IPS DF 6.9 (cell line): ENCODE results near the gene NTN1.

Experiments used
- DNase-seq: peaks from one replicate; pipeline ENCODE4 v3.0.0-alpha.2; 2013; ENCODE audit warnings: low read depth, low spot score
- H3K27ac ChIP-seq: one replicate; pipeline ENCODE4 v1.5.1; 2013; ENCODE audit warnings: low read length, control low read depth
- H3K27me3 ChIP-seq: 2 replicates; pipeline ENCODE4 v1.6.1; 2013; ENCODE audit warnings: mild to moderate bottlenecking, low read length; ENCODE audit not compliant: control insufficient read depth, insufficient read depth
- H3K36me3 ChIP-seq: 2 replicates; pipeline ENCODE4 v1.6.1; 2013; ENCODE audit warnings: low read length; ENCODE audit not compliant: control insufficient read depth, insufficient read depth
- H3K4me1 ChIP-seq: 2 replicates; pipeline ENCODE4 v1.6.1; 2013; ENCODE audit warnings: low read length; ENCODE audit not compliant: control insufficient read depth, insufficient read depth
- H3K4me3 ChIP-seq: 2 replicates; pipeline ENCODE4 v1.5.1; 2013; ENCODE audit warnings: mild to moderate bottlenecking, low read length
- H3K9me3 ChIP-seq: 2 replicates; pipeline ENCODE4 v1.6.1; 2013; ENCODE audit warnings: low read length, inconsistent platforms; ENCODE audit not compliant: control insufficient read depth, insufficient read depth
- WGBS: extraction: QIAGEN DNeasy Blood & Tissue Kit; methylation state at CpG from one replicate; pipeline ENCODE4 v1.1.7; 2013; ENCODE audit warnings: mixed read lengths, missing lambda C conversion rate; ENCODE audit not compliant: insufficient read length, insufficient coverage; 5-methylcytosine and 5-hydroxymethylcytosine counted together

Gene NTN1

DNA sequence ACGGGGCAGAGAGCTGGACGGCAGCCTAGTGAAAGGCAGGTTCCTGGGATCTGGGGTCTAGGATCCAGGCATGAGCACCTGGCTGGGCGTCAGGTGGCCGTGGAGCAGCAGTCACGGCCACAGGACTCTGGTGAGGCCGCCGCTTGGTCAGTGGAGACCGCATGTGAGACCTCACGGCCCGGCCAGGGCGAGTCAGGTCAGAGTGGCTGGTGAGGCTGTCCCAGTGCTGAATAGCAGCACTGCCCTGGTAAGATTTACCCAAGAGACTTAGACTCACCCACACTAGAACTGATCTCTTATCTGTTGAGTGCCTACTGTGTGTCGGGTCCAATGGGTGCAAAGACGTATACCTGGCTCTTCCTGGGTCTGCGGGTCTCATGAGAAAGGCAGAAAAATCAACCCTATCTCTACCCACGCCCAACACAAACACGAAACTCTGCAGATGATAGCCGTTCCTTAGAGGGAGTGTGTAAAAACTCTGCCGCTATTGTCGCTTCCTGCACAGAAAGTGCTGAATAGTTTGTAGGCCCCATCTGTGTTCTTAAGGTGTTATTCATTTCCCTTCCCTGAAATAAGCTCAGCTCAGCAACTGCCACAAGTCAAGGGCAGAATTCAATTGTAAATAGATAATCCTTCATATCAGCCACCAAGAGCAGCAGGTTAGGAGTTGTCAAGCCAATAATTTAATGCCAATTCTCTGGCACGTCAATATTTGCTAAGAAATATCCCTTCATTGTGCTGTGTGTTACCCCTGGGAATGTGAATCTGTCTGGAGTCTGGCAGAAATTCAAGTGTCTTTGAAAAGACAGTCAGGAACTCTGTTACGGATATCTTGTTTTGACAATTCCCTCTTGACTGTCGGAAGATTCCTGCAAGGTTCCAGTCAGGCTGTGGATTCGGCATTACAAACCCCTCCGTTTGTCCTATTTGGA lies 240.0 kb downstream of the NTN1 start:
- H3K9me3 ChIP-seq = no peaks in the 10 kb centered on the region

DNA sequence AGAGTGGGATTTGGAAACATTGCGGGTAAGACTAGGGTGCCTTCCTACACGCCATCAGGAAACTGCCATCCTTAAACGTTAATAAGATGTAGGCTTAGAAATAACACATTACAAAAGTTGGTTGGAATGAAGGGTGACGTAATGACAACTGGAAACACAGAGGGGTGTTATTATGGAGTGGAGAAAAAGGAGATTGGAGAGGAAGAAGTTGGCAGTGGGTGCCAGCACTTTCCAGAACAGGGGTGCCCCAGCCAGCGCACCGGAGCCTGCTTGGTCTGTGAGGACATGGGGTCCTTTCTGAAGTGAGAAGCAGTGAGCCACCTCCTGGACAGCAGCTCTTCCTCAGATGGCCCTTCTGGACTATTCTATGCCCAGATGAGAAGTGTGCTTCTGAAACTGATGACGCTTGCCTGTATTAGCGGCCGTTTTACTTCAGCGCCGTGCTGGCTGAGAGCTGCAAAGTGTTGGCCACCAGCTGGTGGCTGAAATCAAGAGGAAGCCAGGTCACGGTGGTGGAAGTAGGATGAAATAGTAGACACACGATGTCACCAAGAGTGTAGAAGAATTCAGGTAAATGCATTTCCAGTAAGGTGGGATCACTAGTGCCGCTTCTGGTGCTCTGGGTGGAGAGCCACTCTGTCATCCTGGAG lies 244.8 kb downstream of the NTN1 start:
- no peaks in the 10 kb centered on the region for H3K4me1 ChIP-seq
- H3K9me3 ChIP-seq = no peaks in the 10 kb centered on the region
- no peak for DNase-seq
- H3K27me3 ChIP-seq = no peaks in the 10 kb centered on the region
- H3K27ac ChIP-seq = no peak overlapping the region
- H3K36me3 ChIP-seq = no peaks in the 10 kb centered on the region
- no peak overlapping the region for H3K4me3 ChIP-seq
- WGBS = 100% methylated on average over 1 of the region's 14 CpGs

More for the DNA sequence above, 240.0 kb downstream of the NTN1 start:
- no CpG with 5 or more reads among the region's 24 CpGs for WGBS
- Histone ChIP-seq H3K4me3 (no peak overlapping the region), H3K27ac (no peak overlapping the region), H3K27me3 (no peaks in the 10 kb centered on the region), H3K36me3 (no peaks in the 10 kb centered on the region; the same call in 1 of the 2 replicates), H3K4me1 (peaks cover 2% of the 10 kb centered on the region)
- DNase-seq = no peak

DNA sequence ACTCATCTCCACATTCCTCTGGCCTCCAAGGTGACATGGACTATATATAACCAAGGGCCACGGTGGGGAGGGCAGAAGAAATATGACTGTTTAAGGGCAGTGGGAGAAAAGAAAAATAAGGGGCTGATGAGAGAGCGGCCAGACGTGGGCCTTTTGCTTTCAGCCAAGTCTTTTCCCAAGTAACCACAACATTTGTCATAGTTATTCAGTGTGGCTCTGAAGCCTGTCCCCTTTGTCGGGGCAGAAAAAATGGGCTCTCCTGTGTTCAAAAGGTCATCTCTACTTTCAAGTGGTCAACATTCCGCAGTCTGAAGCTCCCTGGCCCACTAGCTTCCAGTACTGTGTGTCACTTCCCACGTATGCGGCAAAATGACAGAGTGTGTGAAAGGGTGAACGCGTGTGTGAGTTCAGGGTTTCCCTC lies 245.4 kb downstream of the NTN1 start:
- no peaks in the 10 kb centered on the region for H3K4me1 ChIP-seq
- H3K4me3 ChIP-seq = no peak overlapping the region

DNA sequence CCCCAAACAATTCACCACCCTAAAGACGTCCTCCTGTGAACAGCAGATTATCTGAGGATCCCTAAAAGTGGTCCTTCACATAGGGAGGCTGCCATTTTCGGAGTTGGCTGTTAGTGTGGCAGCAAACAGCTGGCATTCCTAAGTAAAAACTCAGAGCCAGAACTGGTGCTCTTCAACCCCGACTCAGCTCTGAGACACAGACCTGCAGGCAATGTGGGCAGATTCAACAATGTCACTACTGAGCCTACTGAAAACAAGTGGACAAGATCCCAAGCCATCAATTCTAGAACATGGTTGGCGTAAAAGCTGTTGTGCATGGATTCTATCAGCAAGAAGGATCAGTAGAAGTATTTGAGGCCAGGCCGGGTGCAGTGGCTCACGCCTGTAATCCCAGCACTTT lies 247.2 kb downstream of the NTN1 start:
- no CpG with 5 or more reads among the region's 6 CpGs for WGBS
- no peak for DNase-seq
- no peaks in the 10 kb centered on the region for H3K36me3 ChIP-seq
- no peak overlapping the region for H3K27ac ChIP-seq
- H3K4me3 ChIP-seq = no peak overlapping the region
- H3K9me3 ChIP-seq = no peaks in the 10 kb centered on the region
- no peaks in the 10 kb centered on the region for H3K27me3 ChIP-seq
- no peaks in the 10 kb centered on the region for H3K4me1 ChIP-seq

More for the DNA sequence above, 245.4 kb downstream of the NTN1 start:
- Histone ChIP-seq H3K27ac (no peak overlapping the region), H3K9me3 (no peaks in the 10 kb centered on the region), H3K36me3 (no peaks in the 10 kb centered on the region), H3K27me3 (no peaks in the 10 kb centered on the region)
- no peak for DNase-seq
- WGBS = no CpG with 5 or more reads among the region's 9 CpGs

DNA sequence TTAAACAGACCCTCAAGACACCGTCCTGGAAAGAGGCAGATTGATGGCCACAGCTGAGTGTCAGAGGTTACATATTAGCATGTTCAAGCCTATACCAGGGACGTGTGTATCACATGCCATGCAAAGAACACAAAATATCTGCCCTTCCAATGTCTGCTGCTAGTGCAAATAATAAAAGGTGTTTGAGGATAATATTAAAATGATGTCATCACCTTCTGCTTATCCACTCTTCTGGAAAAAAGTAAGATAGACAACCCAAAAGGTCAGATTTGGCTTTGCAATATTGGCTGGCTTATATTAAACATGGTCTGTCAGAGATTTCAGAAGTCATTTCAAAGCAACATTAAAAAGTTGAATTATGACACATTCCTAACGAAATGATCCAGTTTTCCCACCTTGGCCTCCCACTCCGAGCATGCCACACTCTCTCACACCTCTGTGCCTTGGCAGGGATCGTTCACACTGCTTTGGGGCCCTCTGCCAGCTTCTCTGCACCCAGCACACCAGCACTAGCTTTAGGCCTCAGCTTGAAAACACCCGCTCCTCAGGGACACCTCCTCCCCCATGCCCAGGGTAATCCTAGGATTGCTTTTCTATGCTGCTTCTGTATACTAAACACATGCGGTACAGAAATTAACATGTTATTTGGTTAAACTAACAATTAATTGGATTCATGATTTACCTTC lies 248.2 kb downstream of the NTN1 start:
- Histone ChIP-seq H3K27me3 (no peaks in the 10 kb centered on the region), H3K36me3 (no peaks in the 10 kb centered on the region), H3K4me3 (no peak overlapping the region), H3K4me1 (no peaks in the 10 kb centered on the region), H3K9me3 (no peaks in the 10 kb centered on the region), H3K27ac (no peak overlapping the region)
- DNase-seq = no peak
- WGBS = no CpG with 5 or more reads among the region's 7 CpGs

DNA sequence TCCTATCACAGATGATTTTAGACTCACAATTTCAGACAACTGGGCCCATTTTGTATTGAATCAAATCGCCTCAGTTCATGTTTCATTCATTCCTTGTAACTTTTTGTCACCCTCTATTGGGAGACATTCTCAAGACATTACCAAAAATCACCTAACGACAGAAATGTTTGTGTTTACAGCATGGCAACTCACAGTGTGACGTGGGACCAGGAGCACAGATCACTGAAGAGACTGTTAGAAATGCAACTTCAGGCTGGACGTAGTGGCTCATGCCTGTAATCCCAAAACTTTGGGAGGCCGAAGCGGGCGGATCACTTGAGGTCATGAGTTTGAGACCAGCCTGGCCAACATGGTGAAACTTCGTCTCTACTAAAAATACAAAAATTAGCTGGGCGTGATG lies 249.6 kb downstream of the NTN1 start:
- H3K4me3 ChIP-seq = no peak overlapping the region
- H3K27me3 ChIP-seq = no peaks in the 10 kb centered on the region
- no CpG with 5 or more reads among the region's 9 CpGs for WGBS
- H3K4me1 ChIP-seq = no peaks in the 10 kb centered on the region
- no peaks in the 10 kb centered on the region for H3K36me3 ChIP-seq
- H3K9me3 ChIP-seq = no peaks in the 10 kb centered on the region
- no peak for DNase-seq
- no peak overlapping the region for H3K27ac ChIP-seq

DNA sequence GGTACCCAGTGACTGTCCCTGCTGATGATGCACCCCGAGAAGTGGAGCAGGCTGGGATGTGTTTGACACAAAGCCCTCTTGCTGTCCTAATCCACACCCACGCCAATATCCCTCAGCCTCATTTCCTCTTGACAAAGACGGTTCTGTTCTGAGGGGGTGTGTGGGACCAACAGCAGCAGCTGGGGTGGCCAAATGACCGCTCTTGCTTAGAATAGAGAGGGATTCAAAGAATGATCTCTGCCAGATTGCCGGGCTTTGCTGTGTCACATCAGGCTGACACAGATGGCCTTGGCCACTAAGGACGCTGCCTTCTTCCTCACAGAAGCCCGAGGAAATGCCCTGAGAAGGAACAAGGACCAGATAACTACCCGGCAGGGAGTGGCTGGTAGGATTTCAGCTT lies 250.7 kb downstream of the NTN1 start:
- no peaks in the 10 kb centered on the region for H3K27me3 ChIP-seq
- WGBS = no CpG with 5 or more reads among the region's 8 CpGs
- DNase-seq = no peak
- H3K4me1 ChIP-seq = no peaks in the 10 kb centered on the region
- H3K27ac ChIP-seq = no peak overlapping the region
- H3K4me3 ChIP-seq = no peak overlapping the region
- no peaks in the 10 kb centered on the region for H3K9me3 ChIP-seq
- H3K36me3 ChIP-seq = no peaks in the 10 kb centered on the region

DNA sequence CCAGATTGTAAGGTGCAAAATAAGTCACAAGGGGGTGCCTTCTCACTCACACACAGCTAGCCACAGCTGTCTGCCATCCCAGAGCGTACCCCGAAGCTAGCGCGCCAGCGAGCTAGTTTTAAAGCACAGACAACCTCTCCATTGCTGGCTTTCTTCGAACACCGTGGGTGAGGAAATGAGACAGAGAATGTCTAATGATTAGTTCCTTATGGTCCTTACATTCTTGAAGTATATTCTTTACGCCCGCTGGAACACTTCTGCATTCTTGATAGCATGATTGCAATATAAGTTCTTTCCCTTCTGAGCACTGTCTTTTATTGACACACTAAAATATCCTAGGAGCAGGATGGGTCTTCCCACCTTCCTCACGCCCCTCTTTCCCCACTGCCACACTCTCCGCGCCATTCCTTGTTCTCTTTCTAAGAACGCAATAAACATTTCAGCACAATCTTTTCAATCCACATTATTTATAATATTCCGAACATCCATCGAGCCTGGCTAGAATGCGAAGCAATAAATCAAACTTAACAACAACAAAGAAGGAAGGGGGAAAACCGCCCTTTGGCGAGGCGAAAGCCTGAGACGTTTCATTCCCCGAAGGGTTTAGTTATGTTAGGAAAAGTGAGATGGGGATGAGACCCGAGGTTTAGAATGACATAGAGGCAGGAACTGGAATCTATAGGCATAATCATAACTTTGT lies 251.3 kb downstream of the NTN1 start:
- H3K36me3 ChIP-seq = no peaks in the 10 kb centered on the region
- no peak overlapping the region for H3K27ac ChIP-seq
- H3K4me1 ChIP-seq = no peaks in the 10 kb centered on the region
- no peaks in the 10 kb centered on the region for H3K27me3 ChIP-seq
- 100% methylated on average over 6 of the region's 22 CpGs for WGBS
- no peak for DNase-seq
- no peak overlapping the region for H3K4me3 ChIP-seq
- no peaks in the 10 kb centered on the region for H3K9me3 ChIP-seq

DNA sequence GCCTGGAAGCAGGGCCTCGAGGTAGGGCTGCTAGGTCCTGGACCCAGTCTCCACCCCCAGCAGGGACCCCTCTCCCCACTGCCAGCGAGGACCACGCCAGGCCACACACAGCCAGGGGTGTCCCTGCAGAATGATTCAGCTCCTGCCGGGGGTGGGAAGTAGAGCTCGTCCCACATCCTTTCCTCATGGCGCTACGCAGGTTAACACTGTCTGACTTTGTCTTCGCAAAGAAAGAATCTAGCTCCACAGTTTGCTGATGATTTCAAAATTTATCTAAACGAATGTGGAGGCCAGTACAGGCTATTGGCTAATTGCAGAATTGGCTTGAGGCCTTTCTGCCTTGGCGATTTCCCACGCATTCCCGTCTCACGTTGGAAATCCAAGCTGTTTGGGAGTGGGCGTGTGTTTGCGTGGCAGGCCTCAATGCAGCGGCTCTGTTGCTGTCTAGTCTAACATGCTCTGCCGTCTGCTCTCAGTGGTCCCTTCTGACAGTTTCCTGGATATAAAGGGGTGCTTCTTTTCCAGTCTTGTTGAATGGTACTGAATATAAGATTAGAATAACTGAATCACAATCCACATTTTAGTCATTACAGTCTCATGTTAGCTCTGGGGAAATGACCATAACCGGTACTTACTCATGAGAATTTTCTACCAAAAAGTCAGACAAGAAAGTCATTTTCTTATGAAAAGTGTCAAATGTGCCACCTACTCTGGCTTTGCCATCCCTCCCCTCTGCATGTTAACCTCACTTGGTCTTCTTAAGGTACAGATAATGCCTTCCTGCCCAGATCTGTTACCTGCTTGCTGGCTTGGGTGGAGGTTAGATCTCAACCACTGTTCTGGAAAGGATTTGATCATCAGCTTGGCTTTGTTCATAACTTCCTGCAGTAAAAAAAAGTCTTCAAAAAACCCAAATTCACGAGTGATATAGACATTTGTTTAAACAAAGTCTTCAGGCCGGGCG lies 252.4 kb downstream of the NTN1 start:
- Histone ChIP-seq H3K36me3 (no peaks in the 10 kb centered on the region), H3K27ac (no peak overlapping the region), H3K4me3 (no peak overlapping the region), H3K4me1 (no peaks in the 10 kb centered on the region), H3K9me3 (no peaks in the 10 kb centered on the region), H3K27me3 (no peaks in the 10 kb centered on the region)
- DNase-seq = no peak
- no CpG with 5 or more reads among the region's 21 CpGs for WGBS
